Hematopoietic multipotent progenitor cell treated with erythropoietin and hydrocortisone succinate and interleukin-3 and kit ligand, for 8 days (in vitro differentiated cells): ENCODE measurements around the gene PKNOX1.
"Not testable (repeated sequence)": the region's sequence is repeated elsewhere in the genome, so short reads cannot be mapped to it uniquely, and the experiment has no call there.

Source experiments
- DNase-seq: peaks from one replicate; pipeline ENCODE4 v3.0.0-alpha.2; 2015

Gene PKNOX1

GRCh38 chr21:43064265-43064917 lies 90.0 kb downstream of the PKNOX1 start:
- not testable (repeated sequence) for DNase-seq

- DNase-seq, result not testable (repeated sequence)
Measured at GRCh38 chr21:43065991-43066390, 91.6 kb downstream of the PKNOX1 start.

GRCh38 chr21:43066690-43067089 lies 92.3 kb downstream of the PKNOX1 start:
- not testable (repeated sequence) for DNase-seq

GRCh38 chr21:43068065-43068464 lies 93.7 kb downstream of the PKNOX1 start:
- not testable (repeated sequence) for DNase-seq

- not testable (repeated sequence) for DNase-seq
Measured at GRCh38 chr21:43069682-43070081, 95.3 kb downstream of the PKNOX1 start.

- DNase-seq, result not testable (repeated sequence)
Measured at GRCh38 chr21:43072742-43073141, 98.4 kb downstream of the PKNOX1 start.

GRCh38 chr21:43074401-43075169 lies 100.2 kb downstream of the PKNOX1 start:
- DNase-seq, result not testable (repeated sequence)

- DNase-seq, result not testable (repeated sequence)
Measured at GRCh38 chr21:43075170-43076022, 101.0 kb downstream of the PKNOX1 start, which contains the start of gene CBS. CBS (minus strand) TSS chr21:43075835; CDS start chr21:43072193, 3,642 bp downstream.

GRCh38 chr21:43076023-43076637 lies 101.8 kb downstream of the PKNOX1 start:
- not testable (repeated sequence) for DNase-seq

- DNase-seq, result not testable (repeated sequence)
Measured at GRCh38 chr21:43076643-43077042, 102.3 kb downstream of the PKNOX1 start.

- DNase-seq, result not testable (repeated sequence)
Measured at GRCh38 chr21:43082587-43083300, 108.4 kb downstream of the PKNOX1 start.
